ENCODE results near the gene EFNA4.
A peak's percentile ranks its signal among the peaks of the same experiment; 100 is the strongest.

EFNA4 gene, protein sequence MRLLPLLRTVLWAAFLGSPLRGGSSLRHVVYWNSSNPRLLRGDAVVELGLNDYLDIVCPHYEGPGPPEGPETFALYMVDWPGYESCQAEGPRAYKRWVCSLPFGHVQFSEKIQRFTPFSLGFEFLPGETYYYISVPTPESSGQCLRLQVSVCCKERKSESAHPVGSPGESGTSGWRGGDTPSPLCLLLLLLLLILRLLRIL

DNA sequence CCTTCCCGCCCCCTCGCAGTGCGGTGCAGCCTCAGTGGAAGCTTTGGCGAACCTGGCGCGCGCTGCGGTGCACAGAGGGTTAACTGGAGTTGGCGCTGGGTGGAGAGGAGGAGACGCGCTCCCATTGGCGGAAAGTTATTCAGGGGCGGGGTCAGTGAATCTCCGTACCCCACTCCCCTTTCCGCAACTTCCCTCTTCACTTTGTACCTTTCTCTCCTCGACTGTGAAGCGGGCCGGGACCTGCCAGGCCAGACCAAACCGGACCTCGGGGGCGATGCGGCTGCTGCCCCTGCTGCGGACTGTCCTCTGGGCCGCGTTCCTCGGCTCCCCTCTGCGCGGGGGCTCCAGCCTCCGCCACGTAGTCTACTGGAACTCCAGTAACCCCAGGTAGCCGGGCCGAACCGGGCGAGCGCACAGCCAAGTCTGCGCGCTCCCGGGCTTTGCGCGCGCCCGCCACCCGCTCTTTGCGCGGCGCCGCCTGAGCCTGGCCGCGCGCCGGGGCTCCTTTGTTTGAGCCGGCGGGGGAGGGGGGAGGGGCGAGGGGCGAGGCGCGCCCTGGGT lies at the start of gene EFNA4:
Gene EFNA4 (plus strand): TSS at position 191 of the 561 bp plus-strand sequence. CDS start 84 bp downstream, at position 275.
- no peak for DNase-seq

DNA sequence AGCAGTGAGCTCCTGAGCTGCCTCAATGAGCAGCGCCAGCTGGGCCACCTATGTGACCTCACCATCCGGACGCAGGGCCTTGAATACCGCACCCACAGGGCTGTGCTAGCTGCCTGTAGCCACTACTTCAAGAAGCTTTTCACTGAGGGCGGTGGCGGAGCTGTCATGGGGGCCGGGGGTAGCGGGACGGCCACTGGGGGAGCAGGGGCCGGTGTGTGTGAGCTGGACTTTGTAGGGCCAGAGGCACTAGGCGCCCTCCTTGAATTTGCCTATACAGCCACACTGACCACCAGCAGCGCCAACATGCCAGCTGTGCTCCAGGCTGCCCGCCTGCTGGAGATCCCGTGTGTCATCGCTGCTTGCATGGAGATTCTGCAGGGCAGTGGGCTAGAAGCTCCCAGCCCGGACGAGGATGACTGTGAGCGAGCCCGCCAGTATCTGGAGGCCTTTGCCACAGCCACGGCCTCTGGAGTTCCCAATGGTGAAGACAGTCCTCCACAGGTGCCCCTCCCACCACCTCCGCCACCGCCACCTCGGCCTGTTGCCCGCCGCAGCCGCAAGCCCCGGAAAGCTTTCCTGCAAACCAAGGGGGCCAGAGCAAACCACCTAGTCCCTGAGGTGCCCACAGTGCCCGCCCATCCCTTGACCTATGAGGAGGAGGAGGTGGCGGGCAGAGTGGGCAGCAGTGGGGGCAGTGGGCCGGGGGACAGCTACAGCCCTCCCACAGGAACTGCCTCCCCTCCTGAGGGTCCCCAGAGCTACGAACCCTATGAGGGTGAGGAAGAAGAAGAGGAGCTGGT lies 48.6 kb upstream of the EFNA4 start:
- no peak for DNase-seq

DNA sequence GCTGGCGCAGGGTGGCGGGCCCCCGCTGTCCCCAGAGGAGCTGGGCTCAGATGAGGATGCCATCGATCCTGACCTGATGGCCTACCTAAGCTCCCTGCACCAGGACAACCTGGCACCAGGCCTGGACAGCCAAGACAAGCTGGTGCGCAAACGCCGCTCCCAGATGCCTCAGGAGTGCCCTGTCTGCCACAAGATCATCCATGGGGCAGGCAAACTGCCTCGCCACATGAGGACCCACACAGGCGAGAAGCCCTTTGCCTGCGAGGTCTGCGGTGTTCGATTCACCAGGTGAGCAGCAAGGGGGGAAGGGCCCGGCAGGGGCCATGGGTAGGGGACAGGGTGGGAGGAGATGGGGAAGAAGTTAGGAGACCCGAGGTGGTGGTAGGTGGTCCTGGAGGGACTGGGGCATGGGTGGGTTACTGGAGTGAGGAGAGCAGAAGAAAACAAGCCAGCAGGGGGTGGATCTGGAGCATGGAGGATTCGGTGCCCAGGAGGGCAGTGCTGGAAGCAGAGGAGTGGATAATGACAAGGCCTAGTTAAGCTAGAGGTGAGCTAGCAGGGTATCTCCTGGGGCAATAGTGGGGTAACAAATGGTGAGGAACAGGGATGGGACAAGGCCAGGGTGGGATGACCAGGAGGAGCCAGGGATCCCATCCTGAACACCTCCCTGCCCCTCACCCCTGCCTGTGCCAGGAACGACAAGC lies 47.9 kb upstream of the EFNA4 start:
- no peak for DNase-seq

DNA sequence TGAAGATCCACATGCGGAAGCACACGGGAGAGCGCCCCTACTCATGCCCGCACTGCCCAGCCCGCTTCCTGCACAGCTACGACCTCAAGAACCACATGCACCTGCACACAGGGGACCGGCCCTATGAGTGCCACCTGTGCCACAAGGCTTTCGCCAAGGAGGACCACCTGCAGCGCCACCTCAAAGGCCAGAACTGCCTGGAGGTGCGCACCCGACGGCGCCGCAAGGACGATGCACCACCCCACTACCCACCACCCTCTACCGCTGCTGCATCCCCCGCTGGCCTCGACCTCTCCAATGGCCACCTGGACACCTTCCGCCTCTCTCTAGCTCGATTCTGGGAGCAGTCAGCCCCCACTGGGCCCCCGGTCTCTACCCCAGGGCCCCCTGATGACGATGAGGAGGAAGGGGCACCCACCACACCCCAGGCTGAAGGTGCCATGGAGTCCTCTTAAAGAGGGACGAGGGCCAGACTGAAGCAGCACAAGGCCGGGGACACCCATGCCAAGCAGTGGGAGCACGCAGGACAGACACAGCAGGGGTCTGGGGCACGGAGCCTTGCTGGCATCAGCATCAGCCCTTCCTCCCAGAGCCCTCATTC lies 47.2 kb upstream of the EFNA4 start:
- DNase-seq: no peak

DNA sequence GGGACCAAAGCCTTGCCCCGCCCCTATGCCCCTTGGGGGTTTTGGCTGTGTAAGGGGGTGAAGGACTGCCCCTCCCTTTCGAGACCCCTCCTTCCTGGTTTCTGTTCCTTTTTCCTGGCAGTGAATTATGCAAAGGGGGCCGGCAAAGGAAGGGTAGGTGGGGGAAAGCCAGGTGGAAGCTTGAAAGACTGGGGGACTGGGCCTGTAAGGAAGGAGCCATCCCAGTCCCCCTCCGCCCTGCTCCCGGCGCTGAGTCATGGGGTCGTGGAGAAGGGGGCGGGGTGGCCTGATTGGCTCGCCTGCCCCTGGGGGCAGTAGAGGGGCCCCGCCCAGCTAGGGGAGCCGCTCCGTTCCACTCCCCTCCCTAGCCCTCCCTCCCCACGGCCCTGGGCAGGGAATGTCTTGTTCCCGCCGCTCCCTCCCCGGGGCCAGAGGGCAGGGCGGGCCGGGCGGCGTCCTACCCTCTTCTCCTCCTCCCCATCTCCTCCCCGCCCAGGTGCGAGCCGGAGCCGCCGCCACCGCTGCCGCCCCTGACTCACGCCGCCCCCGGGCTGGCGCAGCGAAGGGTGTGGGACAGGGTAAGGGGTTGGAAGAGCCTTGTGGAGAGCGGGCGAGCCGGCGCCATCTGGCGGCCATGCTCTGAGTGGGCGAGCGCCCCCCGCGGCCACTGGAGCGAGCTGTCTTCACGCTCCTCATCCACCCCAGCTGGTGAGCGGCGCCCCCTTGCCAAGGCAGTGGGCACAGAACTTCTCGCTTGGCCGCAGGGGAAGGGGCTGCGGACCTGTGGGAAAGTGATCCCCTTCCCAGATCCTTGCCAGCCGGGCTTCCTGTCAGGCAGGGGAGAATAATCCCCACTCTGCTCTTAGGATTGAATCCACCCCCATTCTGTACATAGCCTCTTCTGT lies 46.2 kb upstream of the EFNA4 start:
- peak; percentile 40 for DNase-seq

DNA sequence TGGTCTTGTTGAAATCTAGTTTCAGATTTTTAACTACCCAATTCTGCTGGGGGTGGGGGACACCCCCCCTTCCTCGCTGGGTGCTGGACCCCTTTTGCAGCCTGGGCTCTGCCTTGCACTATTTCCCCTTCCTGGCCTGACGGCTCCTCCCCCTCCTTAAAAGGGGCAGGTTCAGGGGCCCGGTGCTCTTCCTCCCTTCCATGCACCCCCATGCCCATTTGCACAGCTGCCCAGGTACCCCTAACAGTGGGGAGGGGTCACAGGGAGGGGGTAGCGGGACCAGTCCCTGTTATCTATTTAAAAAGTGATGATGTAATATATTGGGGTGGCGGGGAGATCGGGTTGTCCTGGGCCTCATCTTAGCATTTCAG lies 45.6 kb upstream of the EFNA4 start:
- no peak for DNase-seq

DNA sequence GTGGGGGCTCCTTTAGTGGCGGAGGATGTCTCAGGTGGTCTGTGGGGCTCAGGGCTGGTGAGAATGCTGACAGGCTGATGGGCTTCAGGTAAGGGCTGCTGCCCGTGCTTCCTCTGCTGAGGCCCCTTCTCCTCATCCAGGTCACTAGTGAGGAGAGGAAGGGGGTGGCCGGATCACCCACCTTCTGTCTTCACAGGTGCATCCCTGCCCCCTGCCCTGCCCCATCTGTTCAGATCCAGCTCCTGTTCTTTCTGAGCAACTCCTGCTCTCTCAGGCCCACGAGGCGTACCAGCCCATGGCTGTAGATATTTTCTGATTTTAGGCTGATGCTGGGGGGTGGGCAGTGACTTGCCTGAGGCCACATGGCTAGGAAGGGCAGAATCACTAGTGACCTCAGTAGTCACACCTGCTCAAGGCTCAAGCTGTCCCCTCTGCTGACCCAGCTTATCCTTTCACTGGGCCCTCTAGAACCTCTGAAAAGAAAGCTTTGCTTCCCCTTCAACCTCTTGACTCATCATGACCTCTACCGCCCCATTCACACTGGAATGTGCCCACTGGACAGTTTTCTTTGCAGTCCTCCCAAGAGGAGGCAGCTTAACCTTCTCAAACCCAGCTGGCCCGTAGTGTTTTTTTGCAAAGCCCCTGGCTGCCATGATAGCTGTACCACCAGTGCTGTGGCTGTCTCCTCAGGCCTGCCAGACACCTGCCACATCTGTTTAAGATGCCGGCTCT lies 44.8 kb upstream of the EFNA4 start:
- no peak for DNase-seq

DNA sequence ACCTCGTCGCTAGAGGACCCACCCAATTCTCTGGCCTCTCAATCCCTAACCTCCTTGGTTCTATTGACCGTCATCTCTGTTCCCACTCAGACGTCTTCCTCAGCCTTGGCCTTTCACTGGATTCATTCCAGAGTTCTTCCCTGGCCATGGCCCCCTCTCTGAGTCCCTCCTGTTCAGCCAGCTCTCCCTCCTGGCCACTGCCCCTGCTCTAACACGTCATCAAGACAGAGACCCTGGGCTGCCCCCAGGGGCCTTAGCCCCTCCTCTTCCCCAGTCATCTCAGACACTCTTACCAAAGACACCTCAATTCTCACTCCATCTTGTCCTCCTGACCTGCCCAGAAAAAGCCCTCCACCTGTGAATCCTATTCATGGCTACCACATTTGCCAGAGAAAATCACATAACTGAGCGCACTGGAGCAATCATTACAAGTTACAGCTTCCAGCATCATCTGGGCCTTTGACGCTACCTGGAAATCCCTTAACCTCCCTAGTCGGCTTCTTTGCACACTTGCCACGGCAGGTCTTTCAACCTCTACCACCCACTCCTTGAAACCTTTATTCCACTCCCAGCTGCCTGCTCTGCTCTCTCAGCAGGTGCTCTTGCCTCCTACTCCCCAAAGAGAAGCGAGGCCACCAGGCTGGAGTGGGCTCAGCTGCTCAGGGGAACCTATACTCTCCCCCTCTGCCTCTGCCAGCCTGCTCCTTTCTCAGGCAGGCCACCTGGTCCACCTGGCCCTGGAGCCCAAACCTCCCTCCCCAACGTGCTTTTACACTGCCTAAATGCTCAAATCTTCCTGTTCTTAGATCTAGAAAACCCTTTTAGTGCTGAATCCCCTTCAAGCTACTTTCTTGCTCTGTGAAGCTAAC lies 43.9 kb upstream of the EFNA4 start:
- no peak for DNase-seq

DNA sequence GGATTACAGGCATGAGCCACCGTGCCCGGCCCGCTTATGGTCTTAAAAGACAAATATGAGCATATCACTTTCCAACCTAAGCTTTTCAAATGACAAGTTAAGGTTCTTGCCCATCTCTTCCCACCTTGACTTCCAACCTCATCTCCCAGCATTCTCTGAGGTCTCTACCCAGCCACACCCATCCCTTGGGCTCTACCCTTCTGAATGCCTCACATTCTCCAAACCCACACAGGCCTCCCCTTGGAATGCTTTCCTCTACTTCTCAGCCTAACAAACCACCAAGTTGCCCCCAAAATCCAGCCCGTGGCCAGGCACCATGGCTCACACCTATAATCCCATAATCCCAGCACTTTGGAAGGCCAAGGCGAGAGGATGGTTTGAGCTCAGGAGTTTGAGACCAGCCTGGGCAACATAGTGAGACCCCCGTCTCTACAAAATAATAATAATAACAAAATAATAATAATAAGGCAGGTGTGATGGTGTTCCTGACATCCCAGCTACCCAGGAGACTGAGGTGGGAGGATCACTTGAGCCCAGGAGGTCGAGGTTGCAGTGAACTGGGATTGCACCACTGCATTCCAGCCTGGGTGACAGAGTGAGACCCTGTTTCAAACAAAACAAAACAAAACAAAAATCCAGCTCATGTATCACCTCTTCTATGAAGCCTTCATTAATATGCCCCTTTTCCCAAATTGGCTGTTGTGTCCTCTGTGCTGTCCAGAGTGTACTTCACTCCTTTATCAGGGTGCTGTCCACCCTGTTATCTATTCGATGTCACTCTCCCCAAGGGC lies 41.2 kb upstream of the EFNA4 start:
- DNase-seq: no peak

DNA sequence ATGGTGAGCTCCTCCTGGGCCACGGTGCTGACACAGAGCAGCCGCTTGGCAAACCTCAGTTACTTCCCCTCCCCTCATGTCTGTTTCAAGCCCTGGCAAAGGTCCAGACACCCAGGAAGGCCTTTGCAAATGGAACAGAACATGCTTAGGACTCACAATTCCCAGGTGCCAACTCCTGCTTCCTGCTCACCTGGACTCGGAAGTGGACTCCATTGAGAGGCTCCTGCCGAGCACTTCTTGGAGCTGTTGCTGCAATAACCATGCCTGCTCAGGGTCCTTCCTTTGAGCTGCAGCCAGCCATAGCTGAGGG lies 40.7 kb upstream of the EFNA4 start:
- DNase-seq: no peak

DNA sequence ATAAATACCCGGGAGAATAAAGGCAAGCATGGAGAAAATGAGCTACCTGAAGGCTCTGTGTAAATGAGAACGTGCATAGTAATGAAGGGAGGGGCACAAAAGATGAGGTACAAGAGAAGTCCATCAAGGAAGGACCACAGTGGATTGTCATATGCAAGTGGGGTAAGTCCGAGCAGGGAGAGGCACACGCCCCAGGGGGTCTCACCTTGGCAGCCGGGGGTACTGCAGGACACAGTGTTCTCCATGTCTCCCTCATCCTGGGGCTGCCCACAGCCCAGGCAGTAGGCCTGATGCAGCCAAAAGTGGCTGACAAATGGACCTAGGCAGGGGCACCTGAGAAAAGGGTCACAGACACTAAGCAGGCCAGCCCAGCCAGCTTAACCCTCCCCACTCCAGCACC lies 39.9 kb upstream of the EFNA4 start:
- no peak for DNase-seq

DNA sequence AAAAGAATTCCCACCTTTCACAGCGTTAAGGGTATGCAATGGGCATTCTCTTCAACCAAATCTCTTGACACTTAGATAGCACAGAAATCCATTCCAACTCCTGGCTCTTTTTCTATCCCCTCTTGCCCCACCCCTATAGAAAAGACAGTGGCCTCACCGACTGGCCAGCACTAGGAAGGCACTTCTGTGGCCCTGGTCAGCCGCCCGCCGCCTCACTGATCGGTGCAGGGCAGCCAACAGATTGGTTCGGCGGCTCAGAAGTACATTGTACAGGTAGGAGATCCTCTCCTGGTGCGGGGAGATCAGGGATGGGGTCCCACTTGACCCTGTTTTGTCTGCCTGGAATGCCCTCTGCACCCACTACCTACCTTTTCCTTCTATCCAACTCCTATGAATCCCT lies 39.2 kb upstream of the EFNA4 start:
- DNase-seq: no peak

DNA sequence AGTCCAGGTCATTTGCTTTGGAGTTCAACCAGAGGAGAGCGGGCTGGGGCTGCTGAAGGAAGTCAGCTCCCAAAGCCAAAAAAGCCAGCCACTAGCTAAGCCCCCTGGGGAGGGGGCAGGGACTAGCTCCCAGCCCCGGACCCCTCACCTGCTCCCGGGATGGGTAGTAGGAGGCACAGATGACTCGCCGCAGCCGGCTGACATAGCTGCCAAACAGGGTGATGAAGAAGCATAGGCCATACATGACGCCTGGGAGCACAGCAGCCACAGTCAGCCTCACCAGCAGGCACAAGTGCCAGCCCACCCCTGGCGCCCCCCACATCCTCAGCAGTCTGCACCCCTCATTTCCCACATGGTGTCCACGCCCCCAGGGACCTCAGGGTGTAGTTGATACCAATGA lies 37.4 kb upstream of the EFNA4 start:
- no peak for DNase-seq

DNA sequence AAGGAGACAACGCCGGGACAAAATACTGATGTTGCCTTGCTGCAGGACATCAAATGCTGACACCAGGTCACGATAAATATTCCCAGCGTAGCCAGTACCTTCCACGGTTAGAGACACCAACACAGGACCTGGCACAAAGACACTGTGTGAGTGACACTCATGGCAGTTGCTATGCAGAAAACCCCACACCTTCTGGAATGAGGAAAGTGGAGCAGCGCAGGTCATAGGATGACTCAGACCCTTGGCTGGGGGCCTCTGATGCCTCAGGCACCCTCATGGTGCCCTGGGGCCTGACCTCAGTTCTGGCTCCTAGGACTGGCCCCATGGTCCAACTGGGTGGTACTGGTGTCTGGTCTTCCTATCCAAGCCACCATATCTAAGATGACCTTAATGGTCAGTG lies 37.0 kb upstream of the EFNA4 start:
- no peak for DNase-seq

DNA sequence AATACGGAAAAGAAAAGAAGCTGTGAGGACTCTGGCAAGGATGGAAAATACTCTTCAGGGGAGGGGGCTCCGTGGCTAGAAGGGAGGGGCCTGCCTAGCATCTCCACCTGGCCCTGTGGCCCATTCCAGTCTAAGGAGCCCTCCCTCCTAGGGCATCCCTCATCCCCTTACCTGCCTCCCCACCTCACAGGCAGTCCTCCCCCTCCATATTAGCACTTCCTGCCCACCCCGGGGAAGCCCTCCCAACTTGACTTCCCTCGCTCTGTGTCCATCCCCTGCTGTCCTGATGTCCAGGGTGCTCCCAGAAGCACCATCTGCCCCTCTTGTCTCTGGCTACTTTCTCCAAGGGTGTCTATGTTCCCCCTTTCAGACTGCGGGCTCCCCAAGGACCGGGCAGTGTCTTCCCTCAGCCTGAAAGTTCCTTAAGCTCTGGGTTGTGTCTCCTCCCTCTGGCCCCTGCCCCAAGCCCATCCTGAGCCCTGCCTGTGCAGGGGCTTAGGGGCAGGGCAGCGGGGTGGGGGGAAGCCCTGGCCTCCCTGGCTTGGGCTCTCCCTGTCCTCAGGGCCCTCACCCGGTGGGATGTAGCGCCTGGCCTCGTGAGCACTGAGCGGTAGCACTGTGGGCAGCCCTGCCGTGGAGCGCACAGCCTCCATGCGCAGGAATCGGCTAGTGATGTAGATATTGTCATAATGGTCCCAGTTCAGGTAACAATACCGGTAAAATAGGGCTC lies 33.9 kb upstream of the EFNA4 start:
- no peak for DNase-seq

DNA sequence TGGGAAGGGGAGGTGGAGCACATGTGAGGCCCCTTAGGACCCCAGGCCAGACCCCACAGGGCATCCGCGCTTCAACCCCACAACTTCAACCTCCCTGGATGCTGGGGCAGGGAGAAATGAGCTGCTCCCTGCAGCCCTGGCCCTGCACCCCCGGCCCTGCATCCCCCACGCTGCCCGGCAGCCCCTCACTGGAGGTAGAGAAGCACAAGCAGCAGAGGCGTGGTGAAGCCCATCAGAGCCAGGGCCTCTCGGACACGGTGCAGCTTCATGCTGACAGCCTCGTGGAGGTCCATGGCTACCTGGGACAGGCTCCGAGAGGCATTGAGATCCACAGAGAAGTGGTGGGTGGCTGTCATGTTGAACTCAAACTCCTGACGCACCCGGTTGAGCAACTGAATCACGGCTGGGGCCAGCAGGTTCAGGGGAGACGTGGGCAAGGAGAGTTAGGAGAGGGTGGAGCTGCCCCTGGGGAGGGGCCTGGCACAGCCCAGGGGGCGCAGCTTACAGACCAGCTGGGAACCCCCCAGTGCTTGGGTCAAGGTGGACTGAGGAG lies 33.2 kb upstream of the EFNA4 start:
- no peak for DNase-seq

DNA sequence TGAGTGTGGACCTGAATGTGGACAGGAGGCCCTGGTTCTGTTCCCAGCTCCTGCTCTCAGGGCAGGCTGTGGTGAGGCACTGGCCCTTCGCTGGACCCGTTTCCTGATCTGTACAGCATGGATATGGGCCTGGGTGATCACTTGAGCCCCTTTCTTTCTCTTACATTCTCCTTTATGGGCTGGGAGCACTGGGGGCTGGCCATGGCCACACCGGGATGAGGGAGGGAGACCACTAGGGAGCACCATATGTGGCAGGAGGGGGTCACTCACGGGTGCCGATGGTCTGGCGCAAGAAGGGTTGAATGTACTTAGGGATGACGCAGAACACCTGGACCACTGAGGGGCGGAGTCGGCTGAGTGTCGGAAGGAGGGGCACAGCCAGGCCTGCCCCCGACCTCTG lies 32.6 kb upstream of the EFNA4 start:
- DNase-seq: no peak

DNA sequence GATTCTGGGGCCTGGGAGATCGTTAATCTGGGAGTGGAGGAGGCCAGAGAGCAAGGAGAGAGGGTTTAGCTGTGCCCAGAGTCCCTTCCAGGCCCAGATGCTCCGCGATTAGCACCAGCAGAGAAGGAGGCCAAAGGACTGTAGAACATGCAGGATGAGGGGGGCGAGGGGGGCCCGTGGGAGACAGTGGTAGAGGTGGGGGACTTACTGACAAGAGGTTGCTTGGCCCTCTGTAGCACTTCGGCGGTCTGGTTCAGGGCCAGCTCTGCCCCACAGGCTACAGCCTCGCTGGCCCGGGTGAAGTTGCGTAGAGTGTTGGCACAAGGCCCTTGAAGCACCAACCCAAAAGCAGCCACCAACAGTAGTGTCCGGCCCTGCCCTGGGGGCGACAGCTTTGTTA lies 30.7 kb upstream of the EFNA4 start:
- DNase-seq: no peak

DNA sequence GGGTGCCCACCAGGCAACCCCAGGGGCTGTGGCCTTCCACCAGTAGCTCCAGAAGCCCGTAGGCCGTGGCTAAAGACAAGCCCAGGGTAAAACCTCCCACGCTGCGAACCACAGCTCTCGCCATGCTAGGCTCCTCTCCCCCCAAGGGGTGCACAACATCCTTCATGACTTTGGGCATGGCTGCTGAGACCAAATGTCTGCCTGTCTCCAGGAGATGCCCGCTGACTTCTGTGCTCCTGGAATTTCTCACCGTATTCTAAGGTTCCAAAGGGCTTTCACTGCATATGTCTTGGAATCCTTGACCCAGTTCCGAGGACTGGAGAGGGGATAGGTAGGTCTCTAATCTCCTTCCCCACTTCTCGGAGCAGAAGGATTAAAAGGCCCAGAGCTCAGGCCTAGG lies 30.0 kb upstream of the EFNA4 start, which contains the start of the genes DCST1 and DCST2:
Gene DCST1 (plus strand): TSS at position 301 of the 400 bp plus-strand sequence. CDS start 213 bp downstream, outside the sequence.
Gene DCST2 (minus strand): TSS at position 258 of the 400 bp plus-strand sequence. CDS start 80 bp downstream, at position 178.
- DNase-seq: no peak
